GM18505 (cell line): ENCODE results near the gene GNA12.
A peak's percentile ranks its signal among the peaks of the same experiment; 100 is the strongest.

Source experiments
- ATAC-seq: cut with Tn5 transposase; IDR thresholded peaks from one replicate; pipeline ENCODE4 v1.9.1; 2021; ENCODE audit not compliant: unreplicated experiment
- POLR2A ChIP-seq: IDR thresholded peaks from 4 replicates; pipeline ENCODE4 v1.6.1; 2011; ENCODE audit warnings: borderline replicate concordance; ENCODE audit not compliant: insufficient read depth, insufficient read length; ENCODE audit errors: extremely low read depth

The GNA12 gene

GRCh38 chr7:2844153-2845033, at the start of gene GNA12:
Gene GNA12 (minus strand): TSS chr7:2844308. CDS start chr7:2844161, 147 bp downstream.
- peak; percentile 94 for ATAC-seq
- TF ChIP-seq POLR2A, result peak; percentile 67

- no peak for ATAC-seq
- peak; percentile 20 for TF ChIP-seq POLR2A
Measured at GRCh38 chr7:2893411-2893861, 49.3 kb upstream of the GNA12 start.

- no peak for ATAC-seq
- TF ChIP-seq POLR2A, result no peak
Measured at GRCh38 chr7:2892549-2892948, 48.4 kb upstream of the GNA12 start.

- no peak for ATAC-seq
- no peak for TF ChIP-seq POLR2A
Measured at GRCh38 chr7:2887816-2888215, 43.7 kb upstream of the GNA12 start.

GRCh38 chr7:2886900-2887299, 42.8 kb upstream of the GNA12 start:
- no peak for TF ChIP-seq POLR2A
- ATAC-seq, result no peak

- TF ChIP-seq POLR2A, result no peak
- no peak for ATAC-seq
Measured at GRCh38 chr7:2886391-2886790, 42.3 kb upstream of the GNA12 start.

GRCh38 chr7:2884161-2884560, 40.1 kb upstream of the GNA12 start:
- ATAC-seq, result no peak
- TF ChIP-seq POLR2A, result no peak

GRCh38 chr7:2883101-2883500, 39.0 kb upstream of the GNA12 start:
- ATAC-seq, result no peak
- TF ChIP-seq POLR2A, result no peak

- TF ChIP-seq POLR2A, result no peak
- no peak for ATAC-seq
Measured at GRCh38 chr7:2882111-2882510, 38.0 kb upstream of the GNA12 start.

GRCh38 chr7:2880874-2881533, 36.9 kb upstream of the GNA12 start:
- no peak for TF ChIP-seq POLR2A

GRCh38 chr7:2880051-2880450, 35.9 kb upstream of the GNA12 start:
- TF ChIP-seq POLR2A, result no peak
- no peak for ATAC-seq

More at GRCh38 chr7:2880874-2881533, 36.9 kb upstream of the GNA12 start:
- ATAC-seq, result no peak

- ATAC-seq, result no peak
- no peak for TF ChIP-seq POLR2A
Measured at GRCh38 chr7:2879354-2879753, 35.2 kb upstream of the GNA12 start.

GRCh38 chr7:2878306-2878705, 34.2 kb upstream of the GNA12 start:
- ATAC-seq, result no peak
- TF ChIP-seq POLR2A, result no peak

- ATAC-seq, result no peak
- no peak for TF ChIP-seq POLR2A
Measured at GRCh38 chr7:2876031-2876731, 32.1 kb upstream of the GNA12 start.
